K562 (cell line): ENCODE measurements around the gene UBXN1. TPM values are rescaled to one million over a fixed set of nuclear protein-coding genes. Genes with fewer than 3 reads are reported as not detected.

Experiments
- CEBPG ChIP-seq, 3 experiments: fragments of 200-800 bp in 1 of 3; sonication (Bioruptor generic) in 1 of 3; sonication (generic) in 1 of 3; formaldehyde crosslinking in 1 of 3; IDR thresholded peaks in 2 of 3; conservative IDR thresholded peaks in 1 of 3; 2 replicates each; pipeline versions ENCODE4 v1.6.1 to v1.8.0; 2016 to 2022; ENCODE audit warnings: missing compliant biosample characterization in 2 of 3, missing genetic modification characterization in 2 of 3, mild to moderate bottlenecking in 1 of 3, missing genetic modification reagents in 1 of 3
- FOXA1 ChIP-seq: fragments of 450-650 bp; IDR thresholded peaks from 2 replicates; pipeline ENCODE4 v1.6.1; 2016; ENCODE audit warnings: mild to moderate bottlenecking, borderline replicate concordance
- GTF2A2 ChIP-seq: IDR thresholded peaks from 2 replicates; pipeline ENCODE4 v1.6.1; 2016; ENCODE audit warnings: mild to moderate bottlenecking, missing genetic modification characterization, missing compliant biosample characterization
- HDAC2 ChIP-seq: fragments of 450-650 bp; IDR thresholded peaks from 2 replicates; pipeline ENCODE4 v1.6.1; 2016; ENCODE audit warnings: mild to moderate bottlenecking
- HDAC8 ChIP-seq: fragments of 450-650 bp; IDR thresholded peaks from 2 replicates; pipeline ENCODE4 v1.6.1; 2016; ENCODE audit warnings: mild to moderate bottlenecking, missing genetic modification characterization, moderate library complexity, missing compliant biosample characterization
- RBM25 ChIP-seq: fragments of 200-400 bp; formaldehyde crosslinking; IDR thresholded peaks from 2 replicates; pipeline ENCODE4 v1.6.1; 2018; ENCODE audit warnings: low read length, low read depth, moderate library complexity; ENCODE audit not compliant: severe bottlenecking
- TAF1 ChIP-seq: IDR thresholded peaks from 2 replicates; pipeline ENCODE4 v1.6.1; 2011; ENCODE audit warnings: mild to moderate bottlenecking, low read length, moderate library complexity; ENCODE audit not compliant: insufficient read depth, control insufficient read depth, severe bottlenecking; ENCODE audit errors: extremely low read depth
- TFAM ChIP-seq: fragments of 250-450 bp; sonication (Bioruptor Pico); conservative IDR thresholded peaks from 2 replicates; pipeline ENCODE4 v1.5.0; 2021; ENCODE audit warnings: mild to moderate bottlenecking, moderate library complexity
- ZBTB1 ChIP-seq: sonication (generic); formaldehyde crosslinking; IDR thresholded peaks from 2 replicates; pipeline ENCODE4 v1.8.1; 2023; ENCODE audit warnings: missing genetic modification reagents, low read depth, mild to moderate bottlenecking, borderline replicate concordance
- ZNF184 ChIP-seq: sonication (generic); formaldehyde crosslinking; IDR thresholded peaks from 2 replicates; pipeline ENCODE4 v1.5.0; 2020; ENCODE audit warnings: missing genetic modification reagents
- ZNF586 ChIP-seq: fragments of 450-650 bp; formaldehyde crosslinking; conservative IDR thresholded peaks from 2 replicates; pipeline ENCODE4 v1.4.0; 2020; ENCODE audit warnings: mild to moderate bottlenecking, moderate library complexity
- polyA plus RNA-seq, 8 experiments: library from polyadenylated mRNA; depleted of rRNA in 4 of 8; stranded (reverse) in 5 of 8; unstranded in 3 of 8; fragments of >200 nt; fragmentation: Nextera tagmentation in 2 of 8; fragmentation: Illumina TruSeq in 1 of 8; extraction: Ambion mirVana in 2 of 8; extraction: Trizol in 1 of 8; gene quantifications; 2 replicates each; pipeline versions ENCODE4 v1.2.1 to v1.2.3, GENCODE V29; 2011 to 2014; ENCODE audit warnings: inconsistent platforms in 1 of 8, missing spikeins in 1 of 8
- total RNA-seq, 7 experiments: library from RNA; depleted of rRNA in 6 of 7; stranded (reverse); fragments of >200 nt in 6 of 7; fragmentation: Illumina TruSeq in 2 of 7; extraction: Trizol in 2 of 7; gene quantifications; 2 replicates each; pipeline versions ENCODE4 v1.2.1 to v1.2.3, GENCODE V29; 2011 to 2021; ENCODE audit warnings: low replicate concordance in 1 of 7
- TF ChIP-seq, protein P1 (sequence below): fragments of 250-450 bp; sonication (Bioruptor Pico); IDR thresholded peaks from 2 replicates; pipeline ENCODE4 v1.8.0; 2021; ENCODE audit warnings: moderate library complexity, mild to moderate bottlenecking, inconsistent platforms
- TF ChIP-seq, protein P2 (sequence below), 2 experiments: fragments of 450-650 bp; formaldehyde crosslinking in 1 of 2; IDR thresholded peaks; 2 replicates each; pipeline versions ENCODE4 v1.4.0 to v1.6.1; 2014 to 2020; ENCODE audit warnings: mild to moderate bottlenecking in 2 of 2, borderline replicate concordance in 1 of 2, low read depth in 1 of 2
- TF ChIP-seq, protein P3 (sequence below): IDR thresholded peaks from 2 replicates; pipeline ENCODE4 v1.6.1; 2014; ENCODE audit warnings: antibody characterized with exemption

UBXN1 gene
- total and polyA plus RNA-seq, 9 of the 15 experiments (the other 6 are each of a cell fraction or from before 2014, with no cell fraction given), result 4.8 to 263 (median 99.7) TPM

DNA sequence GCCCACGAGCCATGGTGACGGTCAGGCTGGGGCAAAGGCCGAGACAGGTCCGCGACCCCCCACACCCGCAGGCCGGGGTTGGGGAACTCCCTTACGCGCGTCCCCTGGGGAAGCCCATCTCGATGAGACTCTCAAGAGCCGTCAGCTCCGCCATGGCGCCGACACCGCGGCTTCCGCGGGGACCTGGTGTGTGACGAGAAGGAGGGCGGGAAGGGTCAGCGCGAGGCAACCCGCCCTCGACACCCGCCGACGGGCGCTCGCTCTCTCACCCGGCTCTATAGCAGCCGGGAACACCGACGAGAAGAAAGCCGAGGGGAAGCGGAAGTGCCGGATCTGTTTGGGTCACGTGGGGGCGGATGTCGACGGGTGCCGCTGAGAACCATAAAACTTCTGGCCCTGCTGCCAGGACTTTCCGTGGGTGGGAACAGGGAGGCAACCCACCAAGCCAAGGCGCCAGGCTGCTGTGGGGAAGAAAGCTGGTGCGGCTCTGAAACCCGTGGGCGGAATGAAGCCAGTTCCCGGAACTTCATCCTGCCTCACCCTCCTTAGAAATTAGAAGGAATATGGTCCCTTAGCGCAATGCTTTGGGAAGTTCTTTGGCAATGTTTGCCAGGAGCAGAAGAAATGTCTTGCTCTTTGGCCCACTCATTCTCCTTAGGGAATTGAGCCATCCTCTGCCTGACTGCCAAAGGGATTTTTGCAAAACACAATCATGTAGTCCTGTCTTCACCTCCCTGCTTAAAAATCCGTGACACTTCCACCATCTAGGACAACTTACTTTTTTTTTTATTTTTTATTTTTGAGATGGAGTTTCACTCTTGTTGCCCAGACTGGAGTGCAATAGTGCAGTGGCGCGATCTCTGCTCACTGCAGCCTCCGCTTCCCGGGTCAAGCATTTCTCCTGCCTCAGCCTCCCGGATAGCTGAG is at the start of gene UBXN1 (continued):
- no peak for TF ChIP-seq RBM25
- peak; percentile 73; the same call in 1 of the 2 replicates for TF ChIP-seq ZNF184 (CRISPR knock-in tag)
- peak; percentile 46; the same call in 1 of the 2 replicates for TF ChIP-seq HDAC2
- no peak for TF ChIP-seq HDAC8 (tag)
- no peak for TF ChIP-seq FOXA1
- no peak for TF ChIP-seq GTF2A2
- TF ChIP-seq, protein P1, sequence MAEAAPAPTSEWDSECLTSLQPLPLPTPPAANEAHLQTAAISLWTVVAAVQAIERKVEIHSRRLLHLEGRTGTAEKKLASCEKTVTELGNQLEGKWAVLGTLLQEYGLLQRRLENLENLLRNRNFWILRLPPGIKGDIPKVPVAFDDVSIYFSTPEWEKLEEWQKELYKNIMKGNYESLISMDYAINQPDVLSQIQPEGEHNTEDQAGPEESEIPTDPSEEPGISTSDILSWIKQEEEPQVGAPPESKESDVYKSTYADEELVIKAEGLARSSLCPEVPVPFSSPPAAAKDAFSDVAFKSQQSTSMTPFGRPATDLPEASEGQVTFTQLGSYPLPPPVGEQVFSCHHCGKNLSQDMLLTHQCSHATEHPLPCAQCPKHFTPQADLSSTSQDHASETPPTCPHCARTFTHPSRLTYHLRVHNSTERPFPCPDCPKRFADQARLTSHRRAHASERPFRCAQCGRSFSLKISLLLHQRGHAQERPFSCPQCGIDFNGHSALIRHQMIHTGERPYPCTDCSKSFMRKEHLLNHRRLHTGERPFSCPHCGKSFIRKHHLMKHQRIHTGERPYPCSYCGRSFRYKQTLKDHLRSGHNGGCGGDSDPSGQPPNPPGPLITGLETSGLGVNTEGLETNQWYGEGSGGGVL (CRISPR knock-in tag), result no peak
- no peak for TF ChIP-seq ZNF586 (CRISPR knock-in tag)
- no peak for TF ChIP-seq TFAM
- TF ChIP-seq TAF1, result peak; percentile 80
- TF ChIP-seq CEBPG (CRISPR knock-in tag; IDR thresholded peaks at IDR 0.05), result no peak
- 0 out of 4 replicates have a peak, but pooled peaks of 1 of the 2 experiments have one; percentile 21 for TF ChIP-seq CEBPG (tag; conservative IDR thresholded peaks at IDR 0.05 in 1 of 2, IDR thresholded peaks at IDR 0.05 in 1 of 2)
- no peak for TF ChIP-seq ZBTB1 (CRISPR knock-in tag)
- TF ChIP-seq, protein P2, sequence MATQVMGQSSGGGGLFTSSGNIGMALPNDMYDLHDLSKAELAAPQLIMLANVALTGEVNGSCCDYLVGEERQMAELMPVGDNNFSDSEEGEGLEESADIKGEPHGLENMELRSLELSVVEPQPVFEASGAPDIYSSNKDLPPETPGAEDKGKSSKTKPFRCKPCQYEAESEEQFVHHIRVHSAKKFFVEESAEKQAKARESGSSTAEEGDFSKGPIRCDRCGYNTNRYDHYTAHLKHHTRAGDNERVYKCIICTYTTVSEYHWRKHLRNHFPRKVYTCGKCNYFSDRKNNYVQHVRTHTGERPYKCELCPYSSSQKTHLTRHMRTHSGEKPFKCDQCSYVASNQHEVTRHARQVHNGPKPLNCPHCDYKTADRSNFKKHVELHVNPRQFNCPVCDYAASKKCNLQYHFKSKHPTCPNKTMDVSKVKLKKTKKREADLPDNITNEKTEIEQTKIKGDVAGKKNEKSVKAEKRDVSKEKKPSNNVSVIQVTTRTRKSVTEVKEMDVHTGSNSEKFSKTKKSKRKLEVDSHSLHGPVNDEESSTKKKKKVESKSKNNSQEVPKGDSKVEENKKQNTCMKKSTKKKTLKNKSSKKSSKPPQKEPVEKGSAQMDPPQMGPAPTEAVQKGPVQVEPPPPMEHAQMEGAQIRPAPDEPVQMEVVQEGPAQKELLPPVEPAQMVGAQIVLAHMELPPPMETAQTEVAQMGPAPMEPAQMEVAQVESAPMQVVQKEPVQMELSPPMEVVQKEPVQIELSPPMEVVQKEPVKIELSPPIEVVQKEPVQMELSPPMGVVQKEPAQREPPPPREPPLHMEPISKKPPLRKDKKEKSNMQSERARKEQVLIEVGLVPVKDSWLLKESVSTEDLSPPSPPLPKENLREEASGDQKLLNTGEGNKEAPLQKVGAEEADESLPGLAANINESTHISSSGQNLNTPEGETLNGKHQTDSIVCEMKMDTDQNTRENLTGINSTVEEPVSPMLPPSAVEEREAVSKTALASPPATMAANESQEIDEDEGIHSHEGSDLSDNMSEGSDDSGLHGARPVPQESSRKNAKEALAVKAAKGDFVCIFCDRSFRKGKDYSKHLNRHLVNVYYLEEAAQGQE (IDR thresholded peaks at IDR 0.05; ENCODE audit: borderline replicate concordance), result peak; percentile 87
- TF ChIP-seq, protein P2 (CRISPR knock-in tag; IDR thresholded peaks at IDR 0.05; ENCODE audit: low read depth), result no peak
- TF ChIP-seq, protein P3, sequence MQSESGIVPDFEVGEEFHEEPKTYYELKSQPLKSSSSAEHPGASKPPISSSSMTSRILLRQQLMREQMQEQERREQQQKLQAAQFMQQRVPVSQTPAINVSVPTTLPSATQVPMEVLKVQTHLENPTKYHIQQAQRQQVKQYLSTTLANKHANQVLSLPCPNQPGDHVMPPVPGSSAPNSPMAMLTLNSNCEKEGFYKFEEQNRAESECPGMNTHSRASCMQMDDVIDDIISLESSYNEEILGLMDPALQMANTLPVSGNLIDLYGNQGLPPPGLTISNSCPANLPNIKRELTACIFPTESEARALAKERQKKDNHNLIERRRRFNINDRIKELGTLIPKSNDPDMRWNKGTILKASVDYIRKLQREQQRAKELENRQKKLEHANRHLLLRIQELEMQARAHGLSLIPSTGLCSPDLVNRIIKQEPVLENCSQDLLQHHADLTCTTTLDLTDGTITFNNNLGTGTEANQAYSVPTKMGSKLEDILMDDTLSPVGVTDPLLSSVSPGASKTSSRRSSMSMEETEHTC, result peak; percentile 74; the same call in 1 of the 2 replicates
